ENCODE results near the gene SERPINA9.
"Not testable (repeated sequence)": the region's sequence is repeated elsewhere in the genome, so short reads cannot be mapped to it uniquely, and the experiment has no call there.

SERPINA9 gene

GRCh38 chr14:94427016-94427613 is 48.9 kb downstream of the SERPINA9 start:
- no peak for DNase-seq (ENCODE audit: low spot score in 2 of 2)
- ATAC-seq, result no peak
- peaks cover 3% of the 10 kb centered on the region for H3K9me3 Mint-ChIP-seq
- H3K27ac Mint-ChIP-seq, result no peak overlapping the region
- H3K4me3 Mint-ChIP-seq, result no peak overlapping the region
- peaks cover 6% of the 10 kb centered on the region for H3K4me1 Mint-ChIP-seq
- no peaks in the 10 kb centered on the region for H3K36me3 Mint-ChIP-seq

GRCh38 chr14:94426526-94426925 is 49.5 kb downstream of the SERPINA9 start:
- H3K27ac Mint-ChIP-seq, result no peak overlapping the region
- DNase-seq (ENCODE audit: low spot score in 2 of 2) (no peak), ATAC-seq (no peak)
- no peaks in the 10 kb centered on the region for H3K36me3 Mint-ChIP-seq
- peaks cover 6% of the 10 kb centered on the region for H3K4me1 Mint-ChIP-seq
- no peak overlapping the region for H3K4me3 Mint-ChIP-seq
- H3K9me3 Mint-ChIP-seq, result peaks cover 3% of the 10 kb centered on the region

- Mint-ChIP-seq H3K4me1 (peaks cover 6% of the 10 kb centered on the region), H3K27ac (no peak overlapping the region), H3K4me3 (no peak overlapping the region), H3K36me3 (no peaks in the 10 kb centered on the region), H3K9me3 (no peaks in the 10 kb centered on the region)
- ATAC-seq, result no peak
- DNase-seq (ENCODE audit: low spot score in 2 of 2), result no peak
Measured at GRCh38 chr14:94424371-94424770, 51.6 kb downstream of the SERPINA9 start.

- H3K9me3 Mint-ChIP-seq, result peaks cover under 1% of the 10 kb centered on the region
- H3K27ac Mint-ChIP-seq, result no peak overlapping the region
- peaks cover 6% of the 10 kb centered on the region for H3K4me1 Mint-ChIP-seq
- H3K36me3 Mint-ChIP-seq, result no peaks in the 10 kb centered on the region
- DNase-seq (ENCODE audit: low spot score in 2 of 2) (peak; percentile 5 to 64), ATAC-seq (no peak)
- H3K4me3 Mint-ChIP-seq, result no peak overlapping the region
Measured at GRCh38 chr14:94423453-94424056, 52.4 kb downstream of the SERPINA9 start.

GRCh38 chr14:94421316-94421715 is 54.7 kb downstream of the SERPINA9 start:
- no peak overlapping the region for H3K4me3 Mint-ChIP-seq
- peaks cover 4% of the 10 kb centered on the region for H3K9me3 Mint-ChIP-seq
- H3K36me3 Mint-ChIP-seq, result no peaks in the 10 kb centered on the region
- H3K27ac Mint-ChIP-seq, result no peak overlapping the region
- H3K4me1 Mint-ChIP-seq, result peaks cover 6% of the 10 kb centered on the region
- DNase-seq (ENCODE audit: low spot score in 2 of 2) (no peak), ATAC-seq (no peak)

- H3K9me3 Mint-ChIP-seq; H3K4me3 Mint-ChIP-seq; DNase-seq (ENCODE audit: low spot score in 2 of 2); H3K4me1 Mint-ChIP-seq; H3K36me3 Mint-ChIP-seq; H3K27ac Mint-ChIP-seq; ATAC-seq: not testable (repeated sequence)
Measured at GRCh38 chr14:94417497-94418205, 58.3 kb downstream of the SERPINA9 start.
